ENCODE data around the gene CNN2. TPM values are rescaled to one million over a fixed set of nuclear protein-coding genes. Genes with fewer than 3 reads are reported as not detected.

Gene CNN2
- total RNA-seq, 1 experiment from 2014 or later = 524 TPM

GRCh38 chr19:988510-988909 lies 37.9 kb upstream of the CNN2 start:
- Histone ChIP-seq H3K27ac (ENCODE audit: insufficient read length, low read depth, low read length) (no peak overlapping the region), H3K18ac (ENCODE audit: insufficient read length, low read depth, low read length) (no peak overlapping the region), H3K56ac (ENCODE audit: insufficient read length, low read depth, low read length) (no peak overlapping the region), H3K79me1 (ENCODE audit: insufficient read depth, low read depth, low read length, poor library complexity, severe bottlenecking) (no peaks in the 10 kb centered on the region), H2BK12ac (ENCODE audit: insufficient read length, low read depth, low read length) (no peak overlapping the region), H4K91ac (ENCODE audit: insufficient read length, low read depth, low read length) (no peak overlapping the region), H3K9ac (ENCODE audit: extremely low read depth, insufficient read length, low read length) (no peak overlapping the region), H4K20me1 (ENCODE audit: control insufficient read depth, insufficient read depth, insufficient read length) (peaks cover 3% of the 10 kb centered on the region), H3K4me2 (ENCODE audit: insufficient read depth, insufficient read length, low read length) (no peak overlapping the region), H3K23ac (ENCODE audit: insufficient read length, low read depth, low read length) (no peak overlapping the region), H4K8ac (replicated peaks; ENCODE audit: insufficient read length, low read depth, low read length) (no peak overlapping the region), H2AK5ac (ENCODE audit: insufficient read length, low read length) (no peak overlapping the region), H3K23me2 (ENCODE audit: insufficient read length, low read depth, low read length, poor library complexity, severe bottlenecking) (peaks cover 7% of the 10 kb centered on the region), H3K27me3 (ENCODE audit: insufficient read depth, low read length) (no peaks in the 10 kb centered on the region), H3K79me2 (ENCODE audit: insufficient read depth, low read length) (no peaks in the 10 kb centered on the region; the same call in 1 of the 2 replicates), H3K14ac (ENCODE audit: insufficient read depth, low read length) (no peak overlapping the region), H3T11ph (ENCODE audit: low read length) (no peak overlapping the region), H3K4ac (ENCODE audit: low read depth, low read length) (no peak overlapping the region), H2BK120ac (ENCODE audit: low read depth, low read length, poor library complexity, severe bottlenecking) (no peak overlapping the region), H4K5ac (ENCODE audit: insufficient read length, low read depth, low read length) (no peak overlapping the region), H2BK15ac (ENCODE audit: low read depth, low read length) (no peak overlapping the region), H2BK20ac (ENCODE audit: low read depth, low read length, poor library complexity, severe bottlenecking) (no peak overlapping the region), H2BK5ac (ENCODE audit: insufficient read length, low read length) (no peak overlapping the region), H2AFZ (ENCODE audit: low read length) (no peak overlapping the region), H3K4me1 (ENCODE audit: insufficient read depth, low read length) (no peaks in the 10 kb centered on the region), H3K9me3 (ENCODE audit: control insufficient read depth, low read depth, low read length) (no peaks in the 10 kb centered on the region)
- H3K27me3 Mint-ChIP-seq (ENCODE audit: low read depth) = peaks cover 2% of the 10 kb centered on the region; the same call in 1 of the 2 replicates
- peaks cover 10 to 41% (median 39%) of the 10 kb centered on the region in 3 experiments; a peak in 6 of 7 replicates for H3K36me3 Mint-ChIP-seq (ENCODE audit: insufficient read depth in 1 of 3, low read depth in 3 of 3)
- no CpG with 5 or more reads among the region's 15 CpGs for WGBS (ENCODE audit: extremely low coverage, insufficient read length, low lambda C conversion rate)
- peaks cover 5 to 20% of the 10 kb centered on the region in 2 experiments for H3K4me1 Mint-ChIP-seq
- H3K4me3 Mint-ChIP-seq = no peak overlapping the region; a peak in 1 of 5 replicates
- no peak for DNase-seq
- no peak for TF ChIP-seq CTCF (conservative IDR thresholded peaks at IDR 0.05)
- no peaks in the 10 kb centered on the region for H3K9me3 Mint-ChIP-seq
- no peak overlapping the region for H3K27ac Mint-ChIP-seq

Measured in H9 (cell line).